IPS-NIHi7 (cell line): Measurements from ENCODE around the gene RASGRF2.

Experiments
- DNase-seq: peaks from one replicate; pipeline ENCODE4 v3.0.0; 2012; ENCODE audit warnings: mixed read lengths; ENCODE audit errors: extremely low spot score

The RASGRF2 gene, protein sequence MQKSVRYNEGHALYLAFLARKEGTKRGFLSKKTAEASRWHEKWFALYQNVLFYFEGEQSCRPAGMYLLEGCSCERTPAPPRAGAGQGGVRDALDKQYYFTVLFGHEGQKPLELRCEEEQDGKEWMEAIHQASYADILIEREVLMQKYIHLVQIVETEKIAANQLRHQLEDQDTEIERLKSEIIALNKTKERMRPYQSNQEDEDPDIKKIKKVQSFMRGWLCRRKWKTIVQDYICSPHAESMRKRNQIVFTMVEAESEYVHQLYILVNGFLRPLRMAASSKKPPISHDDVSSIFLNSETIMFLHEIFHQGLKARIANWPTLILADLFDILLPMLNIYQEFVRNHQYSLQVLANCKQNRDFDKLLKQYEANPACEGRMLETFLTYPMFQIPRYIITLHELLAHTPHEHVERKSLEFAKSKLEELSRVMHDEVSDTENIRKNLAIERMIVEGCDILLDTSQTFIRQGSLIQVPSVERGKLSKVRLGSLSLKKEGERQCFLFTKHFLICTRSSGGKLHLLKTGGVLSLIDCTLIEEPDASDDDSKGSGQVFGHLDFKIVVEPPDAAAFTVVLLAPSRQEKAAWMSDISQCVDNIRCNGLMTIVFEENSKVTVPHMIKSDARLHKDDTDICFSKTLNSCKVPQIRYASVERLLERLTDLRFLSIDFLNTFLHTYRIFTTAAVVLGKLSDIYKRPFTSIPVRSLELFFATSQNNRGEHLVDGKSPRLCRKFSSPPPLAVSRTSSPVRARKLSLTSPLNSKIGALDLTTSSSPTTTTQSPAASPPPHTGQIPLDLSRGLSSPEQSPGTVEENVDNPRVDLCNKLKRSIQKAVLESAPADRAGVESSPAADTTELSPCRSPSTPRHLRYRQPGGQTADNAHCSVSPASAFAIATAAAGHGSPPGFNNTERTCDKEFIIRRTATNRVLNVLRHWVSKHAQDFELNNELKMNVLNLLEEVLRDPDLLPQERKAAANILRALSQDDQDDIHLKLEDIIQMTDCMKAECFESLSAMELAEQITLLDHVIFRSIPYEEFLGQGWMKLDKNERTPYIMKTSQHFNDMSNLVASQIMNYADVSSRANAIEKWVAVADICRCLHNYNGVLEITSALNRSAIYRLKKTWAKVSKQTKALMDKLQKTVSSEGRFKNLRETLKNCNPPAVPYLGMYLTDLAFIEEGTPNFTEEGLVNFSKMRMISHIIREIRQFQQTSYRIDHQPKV (N-terminal part only)

DNA sequence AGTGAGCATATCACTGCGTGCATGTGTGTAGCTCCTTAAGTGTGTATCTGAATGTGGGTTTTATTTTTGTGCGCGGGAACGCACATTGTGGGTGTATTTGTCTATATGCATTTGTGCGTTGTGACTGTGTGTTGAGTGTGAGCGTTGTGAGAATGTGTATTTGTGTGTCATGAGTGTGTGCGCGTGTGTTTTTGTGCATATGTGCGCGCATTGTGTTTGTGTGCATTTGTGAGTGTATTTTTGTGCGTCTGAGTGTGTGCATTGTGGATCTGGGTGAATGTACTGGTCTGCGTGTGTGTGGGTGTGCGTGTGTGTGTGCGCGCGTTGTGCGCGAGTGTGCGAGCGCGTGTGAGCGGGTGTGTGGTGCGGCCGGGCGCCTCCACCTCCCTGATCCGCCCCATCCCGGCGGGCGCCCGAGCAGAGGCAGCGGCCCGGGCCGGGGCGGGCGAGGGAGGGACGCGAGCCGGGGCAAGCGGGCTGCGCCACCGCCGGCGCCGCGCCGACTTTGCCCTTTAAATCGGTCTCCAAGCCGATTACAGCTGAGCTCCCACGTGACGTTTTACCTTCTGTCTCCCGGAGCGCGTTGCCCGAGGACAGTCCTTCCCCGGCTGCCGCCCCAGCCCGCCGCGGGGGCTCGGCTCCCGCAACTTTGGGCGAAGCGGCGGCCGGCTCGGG is at the start of gene RASGRF2:
RASGRF2 (plus strand) TSS at position 596 of the 675 bp plus-strand sequence. CDS start 376 bp downstream, outside the sequence.
- peak; percentile 79 for DNase-seq

DNA sequence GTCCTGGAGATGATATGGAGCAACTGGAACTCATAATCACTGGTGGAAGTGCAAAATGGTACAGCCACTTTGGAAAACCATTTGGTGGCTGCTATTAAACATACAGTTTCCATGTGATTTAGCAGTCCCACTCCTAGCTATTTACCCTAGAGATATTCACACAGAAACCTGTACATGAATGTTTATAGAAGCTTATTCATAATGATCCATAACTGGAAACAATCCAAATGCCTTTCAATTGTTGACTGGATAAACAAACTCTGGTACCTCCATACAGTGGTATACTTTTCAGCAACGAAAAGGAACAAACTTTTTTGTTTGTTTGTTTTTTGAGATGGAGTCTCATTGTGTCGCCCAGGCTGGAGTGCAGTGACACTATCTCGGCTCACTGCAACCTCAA is 47.7 kb upstream of the RASGRF2 start:
- no peak for DNase-seq

DNA sequence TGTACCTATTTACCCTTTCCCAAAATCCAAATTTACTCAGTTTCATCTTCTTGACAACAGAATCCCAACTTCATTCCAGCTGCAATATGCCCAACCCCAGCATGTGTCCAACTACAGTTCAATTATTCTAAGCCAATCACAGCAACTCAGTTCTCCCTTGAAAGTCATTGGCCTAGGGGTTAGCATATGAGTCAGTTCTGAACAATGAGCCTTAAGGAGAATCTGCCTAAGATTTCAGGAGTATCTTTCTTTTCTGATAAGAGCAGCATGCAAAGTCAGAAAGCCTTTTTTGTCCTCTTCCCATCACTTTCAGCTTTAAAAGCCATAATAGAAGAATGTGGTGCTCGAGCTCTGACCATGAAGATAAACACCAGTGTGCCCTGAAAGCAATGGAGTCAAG is 44.4 kb upstream of the RASGRF2 start:
- DNase-seq = no peak

DNA sequence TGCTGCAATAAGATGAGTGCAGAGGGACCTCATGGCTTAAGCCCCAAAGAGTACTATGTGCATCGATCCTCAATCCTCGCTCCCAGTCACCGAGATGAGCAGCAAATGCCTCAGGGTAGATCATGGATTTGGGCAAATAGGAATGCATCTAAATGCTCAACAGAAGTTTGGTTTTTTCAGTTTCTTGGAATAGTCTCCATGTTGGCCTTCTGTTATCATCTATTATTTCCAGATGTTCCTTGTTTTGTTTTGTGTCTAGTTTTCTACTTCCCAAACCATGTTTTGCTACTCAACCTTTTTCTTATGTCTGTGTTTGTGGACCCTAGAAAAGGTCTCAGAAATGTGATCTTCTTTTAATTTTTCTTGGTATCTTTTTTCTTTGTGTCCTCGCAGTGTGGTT is 43.5 kb upstream of the RASGRF2 start:
- no peak for DNase-seq

DNA sequence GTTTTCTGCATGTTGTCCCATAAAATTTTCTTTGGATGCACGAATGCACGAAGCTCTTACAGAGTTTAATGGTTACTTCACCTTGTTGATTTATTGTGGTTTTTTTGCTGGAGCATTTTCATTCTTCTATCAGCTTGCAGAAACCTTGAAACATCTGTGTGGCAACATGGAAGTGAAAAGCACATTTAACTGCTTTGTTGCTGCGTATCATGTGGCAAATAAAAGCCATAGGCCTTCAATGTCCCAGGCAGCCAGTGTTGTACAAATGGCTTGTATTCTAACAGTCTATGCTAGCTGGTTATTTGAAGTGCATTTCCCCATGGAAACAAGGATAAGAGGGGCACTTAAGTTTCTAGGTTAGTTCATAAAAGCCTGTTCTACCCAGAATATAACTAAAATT is 42.5 kb upstream of the RASGRF2 start:
- no peak for DNase-seq

DNA sequence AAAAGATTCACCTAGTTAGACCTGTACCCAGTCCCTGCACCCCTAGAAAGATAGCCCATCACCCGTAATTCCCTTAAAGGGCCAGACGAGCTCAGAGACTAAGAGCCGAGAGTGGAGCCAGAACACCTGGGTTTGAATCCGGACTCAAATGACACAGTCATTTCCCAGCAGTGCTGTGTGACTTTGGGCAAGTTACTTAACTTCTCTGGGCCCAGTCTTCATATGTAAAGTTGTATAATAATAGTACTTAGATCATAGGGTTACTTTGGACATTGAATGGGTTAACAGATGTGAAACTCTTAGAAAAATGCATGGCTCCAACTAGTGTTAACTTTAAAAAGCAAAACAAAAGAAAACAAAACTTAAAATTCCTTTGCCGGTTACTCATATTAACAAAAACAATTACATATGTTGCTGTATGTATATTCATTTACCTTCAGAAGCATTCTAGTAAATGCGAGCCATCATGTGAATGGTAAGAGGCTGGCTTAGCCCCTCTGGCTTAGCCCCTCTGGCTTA is 40.4 kb upstream of the RASGRF2 start:
- DNase-seq = no peak

DNA sequence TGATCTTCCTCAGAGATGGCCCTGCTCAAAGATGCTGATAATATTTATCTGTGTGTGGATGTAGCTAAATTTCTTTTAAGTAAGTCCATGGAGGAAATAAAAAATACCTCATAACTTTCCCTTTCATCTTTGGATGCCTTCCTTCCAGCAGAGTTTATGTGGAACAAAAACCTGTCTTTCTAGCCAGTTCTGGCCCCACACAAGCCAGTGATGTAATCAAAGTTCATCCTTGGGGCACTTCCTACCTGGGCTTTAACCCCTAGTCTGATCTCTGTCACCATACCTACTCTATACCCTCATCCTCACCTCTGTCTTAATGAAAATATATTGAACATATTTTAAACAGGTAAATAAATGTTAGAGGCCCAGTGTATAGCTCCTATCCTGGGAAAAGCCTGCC is 39.8 kb upstream of the RASGRF2 start:
- DNase-seq = no peak

DNA sequence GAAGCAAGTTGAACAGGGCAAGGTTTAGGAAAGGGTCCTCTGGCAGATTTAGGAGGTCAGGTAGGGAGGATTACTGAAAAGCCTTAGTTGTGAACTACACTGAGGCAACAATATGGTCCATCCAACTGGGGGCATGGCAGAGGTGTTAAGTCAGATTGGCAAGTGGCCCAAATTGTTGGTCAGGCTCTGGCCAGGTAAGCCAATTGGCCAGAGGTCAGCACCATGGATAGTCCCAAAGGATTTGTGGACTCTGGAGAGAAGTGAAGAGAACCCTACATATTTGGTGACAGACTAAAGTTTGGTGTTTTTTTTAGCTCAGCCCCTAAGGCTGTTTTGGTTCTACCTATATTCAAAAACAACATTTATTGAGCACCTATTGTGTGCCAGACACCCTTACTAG is 39.1 kb upstream of the RASGRF2 start:
- peak; percentile 50 for DNase-seq

DNA sequence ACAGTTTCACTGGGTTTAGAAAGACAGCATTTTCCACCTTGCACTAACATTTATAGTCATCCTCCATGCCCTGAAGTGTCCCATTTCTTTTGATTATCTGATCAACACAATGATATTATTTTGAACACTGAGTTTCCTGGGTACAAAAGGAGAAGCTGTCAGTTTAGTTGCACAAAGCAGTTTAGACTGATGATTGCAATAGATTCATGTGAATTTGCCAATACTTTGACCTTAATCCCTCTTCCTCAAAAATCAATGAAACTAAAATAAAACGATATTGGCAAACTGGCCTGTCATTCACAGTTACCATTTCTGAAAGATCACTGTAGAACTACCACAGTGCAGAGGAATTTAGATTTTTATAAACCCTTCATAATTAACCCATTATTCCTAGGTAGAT is 34.2 kb upstream of the RASGRF2 start:
- DNase-seq = no peak

DNA sequence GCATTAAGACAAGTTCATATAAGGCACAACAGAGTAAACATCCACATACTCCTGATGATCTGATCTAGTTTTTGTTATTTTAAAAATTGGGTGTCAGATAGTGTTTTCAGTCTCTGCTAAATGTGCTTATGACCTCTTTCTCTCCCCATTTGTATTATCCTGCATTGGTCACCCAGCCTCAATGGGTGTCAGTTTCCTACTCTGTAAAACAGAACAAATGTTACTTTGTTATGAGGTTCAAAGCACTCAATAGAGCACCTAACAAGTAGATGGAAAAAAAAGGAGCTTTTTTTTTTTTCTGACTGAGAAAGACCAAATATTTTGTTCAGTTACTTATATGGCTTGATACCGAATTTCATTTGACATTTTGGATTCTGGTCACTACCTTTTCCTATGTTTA is 33.6 kb upstream of the RASGRF2 start:
- no peak for DNase-seq

DNA sequence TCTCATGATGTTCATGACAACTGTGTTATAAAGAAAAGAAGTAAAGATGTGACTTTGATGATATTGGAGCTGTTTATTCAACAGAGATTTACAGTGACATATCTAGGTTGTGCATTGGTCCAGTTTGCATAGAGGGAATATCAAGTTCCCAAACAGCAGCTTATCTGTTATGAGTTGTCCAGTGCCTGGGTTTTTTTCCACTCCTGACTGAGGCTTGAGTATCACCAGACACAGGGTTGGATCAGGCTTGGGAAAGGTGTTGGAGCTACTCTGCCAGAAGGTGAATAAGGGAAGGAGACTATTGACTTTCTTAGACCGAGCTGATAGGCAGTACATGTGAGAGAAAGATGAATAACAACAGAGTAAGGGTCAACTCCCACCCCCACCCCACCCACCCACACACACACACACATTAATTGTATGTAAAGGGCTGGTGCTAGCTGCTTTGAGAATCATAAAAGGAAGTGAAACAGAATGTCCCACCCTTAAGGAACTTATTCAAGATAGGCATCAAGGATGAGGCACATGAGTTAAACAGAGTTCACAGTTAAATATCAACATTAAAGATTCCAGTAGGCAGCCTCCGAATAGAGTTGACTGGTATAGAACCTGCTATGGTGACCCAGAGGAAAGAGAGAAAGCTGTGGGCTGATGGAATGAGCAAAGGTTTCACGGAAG is 33.0 kb upstream of the RASGRF2 start:
- DNase-seq = no peak

DNA sequence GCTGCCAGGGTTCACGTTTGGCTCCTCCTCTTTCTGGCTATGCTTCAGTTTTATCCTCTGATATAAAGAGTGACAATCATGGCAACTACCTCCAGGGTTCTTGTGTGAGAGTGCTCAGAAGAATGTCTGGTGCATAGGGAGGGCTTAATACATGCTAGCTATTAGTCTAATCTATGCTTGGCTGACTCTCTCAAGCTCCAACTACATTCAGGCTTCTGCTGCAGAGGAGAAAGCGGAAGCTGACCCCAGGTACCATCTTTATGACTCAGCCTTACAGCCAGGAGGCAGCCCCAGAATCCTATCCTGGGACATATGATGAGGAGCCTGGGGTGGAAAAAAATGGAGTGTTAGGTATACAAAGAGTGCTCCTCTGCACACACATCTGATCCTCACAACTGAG is 32.1 kb upstream of the RASGRF2 start:
- no peak for DNase-seq

DNA sequence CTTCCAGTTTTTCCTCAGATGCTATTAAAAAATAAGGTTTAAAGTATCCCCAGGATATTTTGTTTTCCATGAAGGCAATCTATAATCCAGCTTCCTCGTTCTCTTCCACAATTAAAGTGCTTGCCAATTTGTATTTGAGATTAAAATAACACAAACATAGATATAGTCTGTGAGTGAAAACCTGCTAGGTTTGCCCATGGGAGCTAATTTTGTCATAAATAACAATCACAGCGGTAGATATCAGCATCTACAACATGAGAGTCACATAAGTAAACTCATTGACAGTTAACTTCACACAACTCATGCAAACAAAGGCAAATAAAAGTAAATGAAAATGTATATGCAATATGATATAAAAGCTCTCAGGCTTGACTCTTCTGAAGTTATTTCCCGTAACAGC is 29.2 kb upstream of the RASGRF2 start:
- no peak for DNase-seq

DNA sequence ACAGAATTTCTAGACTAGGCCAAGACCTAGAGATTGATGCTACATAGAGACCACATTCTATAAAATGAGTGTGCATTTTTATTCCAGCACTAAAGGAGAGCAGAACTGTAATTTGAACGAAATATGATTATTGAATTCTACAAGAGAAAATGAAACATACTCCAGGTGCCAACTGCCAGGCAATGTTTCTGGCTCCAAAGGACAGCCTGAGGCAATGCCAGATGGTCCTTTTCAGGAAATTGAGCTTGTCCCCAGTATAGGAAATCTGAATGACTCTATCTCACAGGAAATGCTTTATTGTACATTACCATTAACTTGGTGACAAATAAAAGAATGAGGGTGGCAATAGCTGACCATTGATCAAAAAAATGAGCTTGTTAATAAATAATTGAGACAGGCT is 28.8 kb upstream of the RASGRF2 start:
- no peak for DNase-seq

DNA sequence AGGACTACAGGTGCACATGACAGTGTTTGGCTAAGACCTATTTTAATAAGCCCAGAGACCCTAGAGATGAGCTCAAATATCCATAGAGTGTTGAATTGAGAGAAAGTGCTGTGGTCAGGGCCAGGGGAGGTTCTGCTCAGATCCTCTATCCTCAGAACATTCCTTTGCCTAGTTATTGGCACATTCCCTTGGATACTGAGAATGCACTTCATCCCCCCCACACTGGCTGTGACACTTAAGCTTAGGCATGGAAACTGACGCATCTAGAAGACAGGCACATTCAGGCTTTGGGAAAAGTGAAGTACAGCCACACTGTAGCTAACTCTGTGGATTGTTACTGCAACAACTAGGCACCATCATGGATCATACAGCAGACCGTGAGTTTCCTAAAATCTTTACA is 27.1 kb upstream of the RASGRF2 start:
- DNase-seq = no peak

DNA sequence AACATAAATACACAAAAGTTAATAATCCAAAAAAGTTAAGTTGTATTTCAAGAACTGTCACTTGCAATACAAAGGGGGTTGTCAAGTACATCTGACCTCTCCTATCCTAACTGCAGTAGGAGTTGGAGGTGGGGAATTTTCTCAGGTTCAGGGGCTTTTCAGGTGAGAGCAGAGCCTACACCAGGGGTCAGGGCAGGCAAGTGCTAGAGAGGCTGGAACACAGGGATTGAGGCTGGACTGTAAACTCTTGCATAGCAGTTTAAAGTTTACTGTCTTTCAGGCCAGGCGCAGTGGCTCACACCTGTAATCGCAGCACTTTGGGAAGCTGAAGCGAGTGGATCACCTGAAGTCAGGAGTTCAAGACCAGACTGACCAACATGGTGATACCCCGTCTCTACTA is 25.4 kb upstream of the RASGRF2 start:
- peak; percentile 46 for DNase-seq

DNA sequence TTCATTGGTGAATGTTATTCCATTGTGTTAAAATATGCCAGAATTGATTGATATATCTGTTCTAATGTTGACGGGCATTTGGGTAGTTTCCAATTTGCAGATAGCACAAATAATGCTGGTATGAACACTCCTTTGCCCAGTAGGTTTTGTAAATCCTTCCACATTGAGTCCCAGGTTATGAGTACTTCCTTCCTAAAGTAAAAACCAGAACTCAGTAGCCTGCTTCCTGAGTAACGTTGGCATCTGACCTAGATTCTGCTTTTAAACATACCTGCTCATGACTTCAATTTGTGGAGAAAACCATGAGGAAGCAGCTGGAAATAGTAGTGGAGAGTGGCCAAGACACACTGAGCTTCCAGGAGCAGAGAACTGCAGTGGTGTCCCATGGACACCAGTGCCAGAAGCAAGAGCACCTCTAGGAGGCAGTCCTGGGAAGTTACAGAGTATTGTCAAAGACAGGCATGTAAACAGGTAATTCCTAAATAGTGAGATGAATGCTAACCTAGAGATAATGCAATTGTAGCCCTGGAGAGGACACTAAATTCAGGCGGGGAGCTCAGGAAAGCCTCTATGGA is 24.3 kb upstream of the RASGRF2 start:
- DNase-seq = peak; percentile 78

DNA sequence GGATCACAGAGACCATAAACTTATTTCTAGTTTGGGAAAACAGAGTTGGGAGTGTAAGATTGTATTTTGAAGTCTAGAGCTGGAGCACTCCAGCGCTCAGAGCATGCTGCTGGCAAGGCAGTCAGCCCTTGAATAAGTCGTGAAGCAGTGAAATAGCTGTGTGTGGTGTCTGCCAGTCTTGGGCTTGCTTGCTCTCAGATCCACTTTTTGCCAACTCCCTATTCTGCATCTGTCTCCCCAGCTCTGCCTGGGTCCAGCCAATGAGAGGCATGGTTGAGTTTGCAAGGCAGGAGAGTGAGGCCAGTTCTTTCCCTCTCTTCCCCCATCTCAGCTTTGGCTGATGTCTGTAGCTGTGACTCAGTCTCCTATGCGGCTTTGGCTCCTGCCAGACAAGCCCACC is 23.3 kb upstream of the RASGRF2 start:
- no peak for DNase-seq

DNA sequence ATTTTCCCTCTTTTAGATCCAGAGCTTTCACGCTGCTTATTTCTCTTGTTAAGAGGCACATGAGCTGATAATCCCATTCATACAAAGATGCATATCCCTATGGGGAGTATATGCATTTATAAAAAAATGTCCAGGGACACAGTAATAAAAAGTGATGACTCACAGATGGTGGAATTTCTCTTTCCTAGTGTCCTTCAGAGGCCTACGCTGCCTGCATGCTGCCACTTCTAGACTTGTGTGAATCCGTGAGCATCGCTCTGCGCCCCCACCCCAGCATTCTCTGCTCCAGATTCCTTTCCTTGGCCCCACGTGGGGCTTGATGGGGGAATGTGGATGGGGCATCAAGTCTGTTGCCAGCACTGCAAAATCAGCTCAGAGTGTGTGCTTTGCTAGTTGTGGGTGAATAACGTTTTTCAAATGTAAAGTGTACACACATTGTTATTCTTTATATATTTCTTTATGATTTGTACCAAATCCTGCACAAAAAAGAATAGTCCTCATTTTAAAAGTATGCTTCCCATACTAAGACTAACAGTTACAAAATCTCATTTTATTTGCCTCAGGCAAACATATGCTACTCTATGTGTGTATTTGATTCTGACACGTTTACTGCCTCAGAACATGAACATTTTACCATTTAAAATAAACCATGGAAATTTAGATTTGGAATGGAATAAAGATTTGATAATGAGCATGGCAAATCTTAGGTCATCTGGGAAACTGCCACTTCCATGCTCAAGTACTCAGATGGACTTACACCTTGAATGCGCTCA is 22.4 kb upstream of the RASGRF2 start:
- no peak for DNase-seq

DNA sequence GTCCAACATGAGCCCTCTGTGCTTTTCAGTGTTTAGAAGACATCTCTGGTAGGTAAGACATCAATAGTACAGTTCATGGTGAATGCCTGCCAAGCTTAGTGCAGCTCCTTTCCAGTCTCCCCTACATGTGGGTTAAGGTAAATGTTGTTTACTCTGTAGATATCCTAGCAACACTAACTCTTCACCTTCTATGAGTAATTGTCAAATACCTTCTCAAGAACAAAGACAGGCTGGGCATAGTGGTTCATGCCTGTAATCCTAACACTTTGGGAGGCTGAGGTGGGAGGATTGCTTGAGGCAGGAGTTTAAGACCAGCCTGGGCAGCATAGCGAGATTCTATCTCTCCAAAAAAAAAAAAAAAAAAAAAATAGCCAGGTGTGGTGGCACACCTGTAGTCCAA is 18.7 kb upstream of the RASGRF2 start:
- DNase-seq = no peak
